Heart right ventricle (tissue), 16 donors: ENCODE data around the gene COL5A1. TPM values are rescaled to one million over a fixed set of nuclear protein-coding genes. Genes with fewer than 3 reads are reported as not detected.

Experiments
- ATAC-seq, 8 donors: fragments of 200-7000 bp; cut with Tn5 transposase; one replicate each; pipeline ENCODE4 v1.9.1; 2020; ENCODE audit warnings: mild to moderate bottlenecking in 8 of 8, moderate library complexity in 8 of 8, moderate number of reproducible peaks in 1 of 8
- DNase-seq, 2 donors: peaks; one replicate each; pipeline ENCODE4 v3.0.0-alpha.2; 2020
- H3K27ac ChIP-seq, 10 donors: fragments of 200-600 bp; sonication (generic) in 2 of 10; one replicate each; pipeline versions ENCODE4 v1.5.0 to v1.8.0; 2020 to 2022; ENCODE audit warnings: mild to moderate bottlenecking in 3 of 10
- H3K27me3 ChIP-seq, 7 donors: fragments of 200-600 bp; one replicate each; pipeline ENCODE4 v1.8.0; 2021 to 2022; ENCODE audit warnings: mild to moderate bottlenecking in 2 of 7
- H3K36me3 ChIP-seq, 9 donors: fragments of 200-600 bp; sonication (generic) in 1 of 9; one replicate each; pipeline versions ENCODE4 v1.5.0 to v1.8.0; 2020 to 2022; ENCODE audit warnings: mild to moderate bottlenecking in 2 of 9
- H3K4me1 ChIP-seq, 9 donors: fragments of 200-600 bp; sonication (generic) in 1 of 9; one replicate each; pipeline versions ENCODE4 v1.5.0 to v1.8.0; 2020 to 2022; ENCODE audit warnings: mild to moderate bottlenecking in 4 of 9
- H3K4me3 ChIP-seq, 10 donors: fragments of 200-600 bp; sonication (generic) in 2 of 10; one replicate each; pipeline versions ENCODE4 v1.5.0 to v1.8.0; 2020 to 2022; ENCODE audit warnings: mild to moderate bottlenecking in 7 of 10, moderate library complexity in 2 of 10
- H3K9me3 ChIP-seq, 11 donors: fragments of 200-600 bp in 10 of 11; sonication (generic) in 2 of 11; one replicate each; pipeline versions ENCODE4 v1.5.0 to v1.8.0; 2013 to 2022; ENCODE audit warnings: mild to moderate bottlenecking in 2 of 11, control low read depth in 1 of 11, moderate library complexity in 1 of 11
- CTCF ChIP-seq, 9 donors: fragments of 200-600 bp; sonication (generic) in 2 of 9; IDR thresholded peaks; one replicate each; pipeline versions ENCODE4 v1.5.0 to v1.8.0; 2021 to 2022; ENCODE audit warnings: antibody characterized with exemption in 9 of 9, mild to moderate bottlenecking in 5 of 9, moderate library complexity in 1 of 9
- WGBS, 2 donors: extraction: QIAGEN DNeasy Blood & Tissue Kit; methylation state at CpG; one replicate each; pipeline ENCODE4 v1.1.7; 2013; ENCODE audit warnings: inconsistent platforms in 1 of 2; 5-methylcytosine and 5-hydroxymethylcytosine counted together
- intact Hi-C, 10 donors: fragments of 100-400 bp; cut with DNase I; formaldehyde crosslinking; loops; one replicate each; pipeline versions ENCODE4 v1.11.1 to v1.14.2; 2022
- polyA plus RNA-seq, 2 donors: library from polyadenylated mRNA; stranded (reverse); fragments of 200-250 nt; gene quantifications; one replicate each; pipeline ENCODE4 v1.2.3, GENCODE V29; 2013
- total RNA-seq, 10 donors: library from RNA; stranded (reverse); fragmentation: NEBNext Ultra II Directional in 3 of 10; extraction: Animal tissue kit (Norgen Biotek cat#: 25700) in 3 of 10; gene quantifications; one replicate each; pipeline versions ENCODE4 v1.2.1 to v1.2.4, GENCODE V29; 2021 to 2023
- donor health status: Arrhythmogenic right ventricular cardiomyopathy.
- donor health status: ischemic (EF 13 %, LVEDD 7.1; RV severe dilation, severe dysfunction).
- donor health status: healthy with polysubstance abuse.
- donor health status: DM: no; HTN: yes; CAD: no.
- donor health status: DM: no; HTN: no; CAD: no.
- donor health status: ischemic (EF 25% LVEDD 6.9; RV normal size, moderate dysfunction).
- donor health status: ischemic (EF 25% LVEDD 5.7; RV mildly dilated, moderate dysfunction).
- donor health status: healthy.
- donor health status: DM: yes; HTN: yes; CAD: no.
- donor health status: Ischemic cardiomyopathy.
- donor health status: ischemic (EF 35%, LVEDD 5.7; RV mildly dilated, moderate dysfunction).
- donor health status: nonischemic (EF 11% LVEDD 7.7; RV severe dilation, severe dysfunction).
- donor health status: DM: yes; HTN: yes; CAD: no.
- donor health status: PGD.
- donor health status: ischemic (EF 29% LVEDD 5.4; RV normal size, mild dysfunction).
- donor health status: nonischemic (EF 23%, LVEDD 6.1; RV moderate dilation, normal function).

The COL5A1 gene
- total and polyA plus RNA-seq, 12 donors, result 8.1 to 60.0 (median 13.3) TPM

- 88 to 90% methylated on average over 9 of the region's 9 CpGs for WGBS, 2 donors
- Histone ChIP-seq H3K4me1 (no peaks in the 10 kb centered on the region), H3K4me3 (no peak overlapping the region), H3K9me3 (peaks cover 0 to 9% (median 0%) of the 10 kb centered on the region in 11 donors), H3K27me3 (peaks cover 0 to 4% (median 0%) of the 10 kb centered on the region in 7 donors), H3K36me3 (no peaks in the 10 kb centered on the region), H3K27ac (no peak overlapping the region)
- ATAC-seq (no peak), DNase-seq (no peak)
- no peak for TF ChIP-seq CTCF (IDR thresholded peaks at IDR 0.05)
- intact Hi-C loops, result no loop called here
Observed at GRCh38 chr9:134850611-134851010, 209.0 kb downstream of the COL5A1 start.

- no peak for TF ChIP-seq CTCF (IDR thresholded peaks at IDR 0.05)
- Histone ChIP-seq H3K9me3 (peaks cover 0 to 9% (median 0%) of the 10 kb centered on the region in 11 donors), H3K27me3 (peaks cover 0 to 8% (median 0%) of the 10 kb centered on the region in 7 donors), H3K4me1 (no peaks in the 10 kb centered on the region), H3K4me3 (no peak overlapping the region), H3K27ac (no peak overlapping the region), H3K36me3 (no peaks in the 10 kb centered on the region)
- 77 to 85% methylated on average over 12 of the region's 12 CpGs for whole genome bisulfite sequencing, 2 donors
- ATAC-seq (no peak), DNase-seq (no peak)
- intact Hi-C loops, result no loop called here
Observed at GRCh38 chr9:134851020-134851419, 209.4 kb downstream of the COL5A1 start.

GRCh38 chr9:134852906-134853654, 211.5 kb downstream of the COL5A1 start:
- ATAC-seq, result peak in 1 of 8 donors; percentile 28
- no peak overlapping the region for H3K4me3 ChIP-seq
- intact Hi-C loops, result no loop called here
- peaks cover 0 to 8% (median 0%) of the 10 kb centered on the region in 11 donors for H3K9me3 ChIP-seq
- H3K4me1 ChIP-seq, result no peaks in the 10 kb centered on the region
- H3K27ac ChIP-seq, result no peak overlapping the region
- H3K36me3 ChIP-seq, result no peaks in the 10 kb centered on the region
- DNase-seq, result no peak
- 64 to 65% methylated on average over 6 of the region's 6 CpGs for WGBS, 2 donors
- no peak for TF ChIP-seq CTCF (IDR thresholded peaks at IDR 0.05)
- H3K27me3 ChIP-seq, result peaks cover 0 to 8% (median 0%) of the 10 kb centered on the region in 7 donors

- Histone ChIP-seq H3K27me3 (peaks cover 0 to 8% (median 0%) of the 10 kb centered on the region in 7 donors), H3K27ac (no peak overlapping the region), H3K36me3 (no peaks in the 10 kb centered on the region), H3K9me3 (peaks cover 0 to 3% (median 0%) of the 10 kb centered on the region in 11 donors), H3K4me3 (no peak overlapping the region), H3K4me1 (no peaks in the 10 kb centered on the region)
- intact Hi-C loops, result no loop called here
- ATAC-seq (no peak), DNase-seq (no peak)
- TF ChIP-seq CTCF (IDR thresholded peaks at IDR 0.05), result no peak
- WGBS, 2 donors, result 86 to 87% methylated on average over 6 of the region's 6 CpGs
Observed at GRCh38 chr9:134853893-134854292, 212.3 kb downstream of the COL5A1 start.
